ENCODE data around the gene RAB7A. TPM values are rescaled to one million over a fixed set of nuclear protein-coding genes. Genes with fewer than 3 reads are reported as not detected.

Gene RAB7A
- polyA plus RNA-seq, 3 donors, result 192 to 261 (median 223) TPM

GRCh38 chr3:128693696-128694095 lies 32.3 kb upstream of the RAB7A start:
- Histone ChIP-seq H3K4me3 (replicated peaks in 1 of 3; ENCODE audit: low read depth in 2 of 3, low read length in 3 of 3) (no peak overlapping the region), H3K27ac (ENCODE audit: low read depth in 1 of 2, low read length in 2 of 2) (no peak overlapping the region), H4K20me1 (ENCODE audit: insufficient read depth, low read length) (no peaks in the 10 kb centered on the region), H2AFZ (ENCODE audit: insufficient read depth, low read depth, low read length, poor library complexity, severe bottlenecking) (no peak overlapping the region), H3K4me1 (ENCODE audit: control insufficient read depth in 1 of 2, insufficient read depth in 2 of 2, low read length in 2 of 2) (peaks cover 13 to 15% of the 10 kb centered on the region in 2 donors), H3K9ac (ENCODE audit: insufficient read depth, low read length, poor library complexity, severe bottlenecking) (no peak overlapping the region), H3K79me2 (ENCODE audit: insufficient read depth, low read length) (no peaks in the 10 kb centered on the region), H3K4me2 (replicated peaks; ENCODE audit: extremely low read depth, low read length, poor library complexity, severe bottlenecking) (no peak overlapping the region), H3K27me3 (ENCODE audit: control insufficient read depth in 2 of 2, insufficient read depth in 2 of 2, low read length in 2 of 2) (no peaks in the 10 kb centered on the region), H3K9me3 (replicated peaks in 1 of 2; ENCODE audit: control insufficient read depth in 1 of 2, insufficient read depth in 1 of 2, low read length in 2 of 2) (no peaks in the 10 kb centered on the region), H3K36me3 (replicated peaks in 1 of 2; ENCODE audit: control insufficient read depth in 1 of 2, insufficient read depth in 2 of 2, low read length in 2 of 2) (no peaks in the 10 kb centered on the region)
- H3K4me3 Mint-ChIP-seq, result no peak overlapping the region
- no peaks in the 10 kb centered on the region for H3K36me3 Mint-ChIP-seq
- H3K27ac Mint-ChIP-seq, result no peak overlapping the region
- DNase-seq, result no peak
- intact Hi-C loops (cut with micrococcal nuclease), result no loop called here
- TF ChIP-seq CTCF (IDR thresholded peaks at IDR 0.05), result no peak
- WGBS (ENCODE audit: insufficient coverage), result no CpG with 5 or more reads among the region's 2 CpGs
- peaks cover 0 to 5% (median 2%) of the 10 kb centered on the region in 3 donors for H3K27me3 Mint-ChIP-seq (ENCODE audit: low read depth in 3 of 3)
- no peaks in the 10 kb centered on the region for H3K9me3 Mint-ChIP-seq
- H3K4me1 Mint-ChIP-seq, result peaks cover 7% of the 10 kb centered on the region

- Histone ChIP-seq H2AFZ (ENCODE audit: insufficient read depth, low read depth, low read length, poor library complexity, severe bottlenecking) (no peak overlapping the region), H3K4me3 (replicated peaks in 1 of 3; ENCODE audit: low read depth in 2 of 3, low read length in 3 of 3) (peak overlapping the region in 1 of 3 experiments; percentile 85), H4K20me1 (ENCODE audit: insufficient read depth, low read length) (no peaks in the 10 kb centered on the region), H3K36me3 (replicated peaks in 1 of 2; ENCODE audit: control insufficient read depth in 1 of 2, insufficient read depth in 2 of 2, low read length in 2 of 2) (no peaks in the 10 kb centered on the region), H3K4me1 (ENCODE audit: control insufficient read depth in 1 of 2, insufficient read depth in 2 of 2, low read length in 2 of 2) (peaks cover 34 to 36% of the 10 kb centered on the region in 2 donors), H3K4me2 (replicated peaks; ENCODE audit: extremely low read depth, low read length, poor library complexity, severe bottlenecking) (peak overlapping the region; percentile 22), H3K27me3 (ENCODE audit: control insufficient read depth in 2 of 2, insufficient read depth in 2 of 2, low read length in 2 of 2) (no peaks in the 10 kb centered on the region), H3K9ac (ENCODE audit: insufficient read depth, low read length, poor library complexity, severe bottlenecking) (no peak overlapping the region), H3K27ac (ENCODE audit: low read depth in 1 of 2, low read length in 2 of 2) (no peak overlapping the region), H3K79me2 (ENCODE audit: insufficient read depth, low read length) (no peaks in the 10 kb centered on the region), H3K9me3 (replicated peaks in 1 of 2; ENCODE audit: control insufficient read depth in 1 of 2, insufficient read depth in 1 of 2, low read length in 2 of 2) (no peaks in the 10 kb centered on the region)
- H3K27me3 Mint-ChIP-seq (ENCODE audit: low read depth in 3 of 3), result peaks cover 0 to 3% (median 2%) of the 10 kb centered on the region in 3 donors
- 45% methylated on average over 4 of the region's 8 CpGs for WGBS (ENCODE audit: insufficient coverage)
- no peaks in the 10 kb centered on the region for H3K36me3 Mint-ChIP-seq
- TF ChIP-seq CTCF (IDR thresholded peaks at IDR 0.05), result no peak
- peak overlapping the region; percentile 32 to 84 (median 78) for H3K27ac Mint-ChIP-seq
- H3K4me1 Mint-ChIP-seq, result peaks cover 31% of the 10 kb centered on the region
- peak overlapping the region; percentile 77 to 88 for H3K4me3 Mint-ChIP-seq
- DNase-seq, result peak; percentile 36 to 68 (median 43)
- intact Hi-C loops (cut with micrococcal nuclease), result no loop called here
- H3K9me3 Mint-ChIP-seq, result no peaks in the 10 kb centered on the region
Measured at GRCh38 chr3:128697341-128697740, 28.6 kb upstream of the RAB7A start.

All from CD14-positive monocyte (primary cell).